ENCODE data around the gene LRRC8D.

DNA sequence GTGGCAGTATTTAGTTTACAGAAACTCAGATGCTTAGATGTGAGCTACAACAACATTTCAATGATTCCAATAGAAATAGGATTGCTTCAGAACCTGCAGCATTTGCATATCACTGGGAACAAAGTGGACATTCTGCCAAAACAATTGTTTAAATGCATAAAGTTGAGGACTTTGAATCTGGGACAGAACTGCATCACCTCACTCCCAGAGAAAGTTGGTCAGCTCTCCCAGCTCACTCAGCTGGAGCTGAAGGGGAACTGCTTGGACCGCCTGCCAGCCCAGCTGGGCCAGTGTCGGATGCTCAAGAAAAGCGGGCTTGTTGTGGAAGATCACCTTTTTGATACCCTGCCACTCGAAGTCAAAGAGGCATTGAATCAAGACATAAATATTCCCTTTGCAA, 114.4 kb downstream of the LRRC8D start:
- TF ChIP-seq YY1 (IDR thresholded peaks at IDR 0.05; ENCODE audit: insufficient read depth, insufficient read length) = no peak
- TF ChIP-seq ZNF274 (IDR thresholded peaks at IDR 0.05; ENCODE audit: low read depth, low read length) = no peak
- no peak for TF ChIP-seq SUZ12 (IDR thresholded peaks at IDR 0.05; ENCODE audit: extremely low read depth, insufficient read depth, insufficient read length)
